ENCODE measurements around the gene CBX5.

The CBX5 gene

DNA sequence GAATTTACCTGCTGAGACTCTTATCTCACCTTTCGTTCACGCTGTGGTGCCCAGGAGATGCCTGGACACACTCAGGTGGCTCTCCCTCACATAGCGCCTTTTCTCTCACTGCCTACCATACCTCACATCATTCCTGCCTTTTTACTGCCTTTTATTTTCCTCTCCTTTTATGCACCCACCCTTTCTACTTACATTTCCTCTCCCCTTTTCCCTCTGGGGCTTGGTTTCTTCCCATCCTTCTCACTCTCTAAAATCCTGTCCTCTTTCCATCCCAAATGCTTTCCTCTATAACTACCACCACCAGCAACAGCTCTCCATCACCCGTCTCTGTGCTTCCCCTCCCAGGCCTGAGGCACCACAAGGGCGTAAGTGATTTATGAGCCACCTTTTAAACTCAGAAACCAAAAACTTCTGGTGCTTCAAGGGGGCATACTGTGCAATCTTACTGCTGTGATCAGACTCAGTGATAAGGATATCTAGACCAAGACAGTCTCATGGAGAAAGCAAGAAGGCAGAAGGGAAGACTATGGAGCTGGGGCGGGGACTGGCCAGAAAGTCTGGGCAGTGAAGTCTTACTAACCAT is 58.4 kb downstream of the CBX5 start:
- no peak for DNase-seq

DNA sequence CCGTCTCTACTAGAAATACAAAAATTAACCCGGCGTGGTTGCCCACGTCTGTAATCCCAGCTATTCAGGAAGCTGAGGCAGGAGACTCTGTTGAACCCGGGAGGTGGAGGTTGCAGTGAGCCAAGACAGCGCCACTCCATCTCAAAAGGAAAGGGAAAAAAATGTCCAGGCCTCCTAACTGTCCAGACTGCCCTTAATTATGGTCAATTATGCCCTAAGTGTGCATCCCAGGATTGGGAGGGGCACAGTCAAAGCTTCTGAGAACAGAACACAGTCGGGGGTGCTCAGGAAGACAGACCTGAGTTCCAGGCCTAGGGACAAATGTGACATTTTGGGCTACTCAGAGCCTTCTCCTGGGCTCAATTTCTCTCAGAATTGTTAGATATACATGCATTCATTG is 59.4 kb downstream of the CBX5 start:
- no peak for DNase-seq

DNA sequence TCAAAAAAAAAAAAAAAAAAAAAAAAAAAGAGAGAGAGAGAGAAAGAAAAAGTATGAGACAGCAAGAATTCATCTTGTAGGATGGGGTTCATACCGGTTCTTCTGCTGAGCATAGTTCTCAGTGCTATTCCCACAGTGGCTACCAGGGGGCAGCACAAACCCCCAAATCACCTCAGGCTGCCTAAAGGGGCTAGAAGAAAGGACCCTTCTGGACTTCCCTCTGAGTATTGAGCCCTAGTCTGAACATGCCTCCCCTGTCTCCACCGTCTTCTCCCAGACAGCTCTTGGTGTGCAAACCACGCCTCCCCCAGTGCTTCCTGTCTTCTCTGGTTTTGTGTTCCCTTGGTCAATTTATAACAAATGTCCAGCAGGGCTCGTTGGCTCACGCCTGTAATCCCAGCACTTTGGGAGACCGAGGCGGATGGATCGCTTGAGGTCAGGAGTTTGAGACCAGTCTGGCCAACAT is 59.8 kb downstream of the CBX5 start:
- peak; percentile 41 for DNase-seq

DNA sequence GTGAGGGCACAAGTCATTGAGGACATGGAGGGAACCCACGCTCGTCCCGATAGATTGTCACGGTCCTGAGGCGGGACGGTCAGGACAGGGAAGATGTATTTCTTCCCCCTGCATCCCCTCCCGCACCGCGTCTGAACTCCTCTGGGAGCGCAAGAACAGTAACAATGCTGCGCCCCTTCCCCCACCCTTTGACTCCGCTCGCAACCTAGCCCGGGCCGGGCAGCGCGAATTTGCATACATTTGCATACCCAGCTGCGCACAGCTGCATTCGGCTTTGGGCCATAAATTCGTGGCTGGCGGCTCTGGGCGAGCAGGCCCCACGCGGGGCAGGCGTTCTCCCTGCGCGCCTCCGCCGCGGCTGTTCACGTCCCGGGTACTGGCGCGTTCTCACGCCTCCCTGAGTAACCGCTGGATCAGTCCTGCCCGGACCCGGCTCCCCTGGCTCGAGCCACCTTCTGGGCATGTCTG is 62.1 kb downstream of the CBX5 start:
- DNase-seq, result no peak

DNA sequence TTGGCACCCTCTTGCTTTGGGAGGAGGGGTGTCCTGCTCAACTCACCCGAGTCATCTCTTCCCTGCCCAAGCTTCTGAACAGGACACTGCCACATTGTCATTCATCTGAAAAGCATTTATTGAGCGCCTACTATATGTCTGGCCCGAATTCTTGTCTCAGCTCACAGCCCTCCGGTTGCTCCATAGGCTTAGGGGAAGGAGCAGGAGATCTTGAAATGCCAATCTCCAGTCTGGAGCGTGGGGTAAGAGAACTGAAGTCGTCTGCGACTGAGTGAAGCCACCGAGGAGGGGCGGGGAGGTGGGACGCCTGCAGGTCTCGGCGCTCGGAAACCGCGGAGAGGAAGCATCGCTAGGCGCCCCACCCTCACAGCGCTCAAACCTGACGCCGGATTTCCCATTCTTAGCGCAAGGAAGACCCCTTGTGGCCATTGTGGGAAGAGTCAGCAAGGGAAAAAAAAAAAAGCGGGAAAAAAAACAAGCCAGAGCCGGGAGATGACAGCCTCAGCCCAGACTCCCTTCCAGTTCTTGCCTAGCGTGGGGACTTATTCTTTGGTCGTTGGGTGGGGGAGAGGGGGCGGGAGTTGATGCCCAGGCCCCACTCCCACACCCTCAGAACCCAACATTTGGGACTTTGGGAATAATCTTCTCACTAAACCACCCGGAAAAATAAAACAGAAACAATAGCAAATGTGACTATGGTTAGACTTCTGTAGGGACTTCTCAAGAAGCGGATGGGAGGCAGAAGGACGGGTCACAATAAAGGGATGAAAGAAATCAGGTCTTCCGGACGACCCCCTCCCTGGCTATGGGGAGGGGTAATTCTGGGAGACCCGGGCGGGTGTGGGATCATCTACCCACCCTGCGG is 62.9 kb downstream of the CBX5 start:
- DNase-seq, result peak; percentile 92

DNA sequence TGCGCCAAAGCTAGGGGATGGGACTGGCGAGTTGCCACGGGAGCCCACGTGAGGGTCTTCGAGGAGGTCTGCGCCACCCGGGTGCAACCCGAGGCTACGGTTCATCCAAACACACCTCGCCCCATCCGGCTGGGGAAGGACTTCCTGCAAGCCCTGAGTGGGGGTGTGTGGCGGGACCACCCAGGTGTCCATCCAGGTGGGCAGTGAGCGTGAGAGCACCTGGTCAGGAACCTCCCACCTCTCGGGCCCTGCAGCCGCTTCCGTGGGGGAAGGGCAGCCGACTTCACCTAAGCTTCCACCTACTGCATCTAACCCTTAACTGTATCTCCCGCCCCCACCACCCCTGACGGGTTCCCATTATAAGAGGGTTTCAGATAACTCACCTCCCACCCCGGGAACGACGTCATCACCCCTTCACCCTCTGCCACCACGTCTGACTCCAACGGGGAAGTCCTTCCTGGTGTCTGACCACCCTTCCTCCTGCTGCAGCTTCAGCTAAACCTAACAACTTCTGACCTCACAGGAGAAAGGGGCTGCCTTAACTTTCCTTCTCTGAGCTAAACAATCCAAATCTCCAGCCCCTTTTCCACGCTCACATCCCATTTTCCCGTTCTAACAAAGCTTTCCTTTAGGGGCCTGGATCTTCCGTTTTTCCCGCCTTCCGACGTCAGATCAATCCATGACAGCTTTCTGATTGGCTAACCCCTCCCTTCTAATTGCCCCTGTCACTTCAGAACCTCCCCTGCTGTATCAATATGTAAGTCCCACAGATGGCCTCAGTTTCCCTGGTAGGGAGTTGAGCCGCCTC is 63.7 kb downstream of the CBX5 start:
- DNase-seq, result peak; percentile 89

DNA sequence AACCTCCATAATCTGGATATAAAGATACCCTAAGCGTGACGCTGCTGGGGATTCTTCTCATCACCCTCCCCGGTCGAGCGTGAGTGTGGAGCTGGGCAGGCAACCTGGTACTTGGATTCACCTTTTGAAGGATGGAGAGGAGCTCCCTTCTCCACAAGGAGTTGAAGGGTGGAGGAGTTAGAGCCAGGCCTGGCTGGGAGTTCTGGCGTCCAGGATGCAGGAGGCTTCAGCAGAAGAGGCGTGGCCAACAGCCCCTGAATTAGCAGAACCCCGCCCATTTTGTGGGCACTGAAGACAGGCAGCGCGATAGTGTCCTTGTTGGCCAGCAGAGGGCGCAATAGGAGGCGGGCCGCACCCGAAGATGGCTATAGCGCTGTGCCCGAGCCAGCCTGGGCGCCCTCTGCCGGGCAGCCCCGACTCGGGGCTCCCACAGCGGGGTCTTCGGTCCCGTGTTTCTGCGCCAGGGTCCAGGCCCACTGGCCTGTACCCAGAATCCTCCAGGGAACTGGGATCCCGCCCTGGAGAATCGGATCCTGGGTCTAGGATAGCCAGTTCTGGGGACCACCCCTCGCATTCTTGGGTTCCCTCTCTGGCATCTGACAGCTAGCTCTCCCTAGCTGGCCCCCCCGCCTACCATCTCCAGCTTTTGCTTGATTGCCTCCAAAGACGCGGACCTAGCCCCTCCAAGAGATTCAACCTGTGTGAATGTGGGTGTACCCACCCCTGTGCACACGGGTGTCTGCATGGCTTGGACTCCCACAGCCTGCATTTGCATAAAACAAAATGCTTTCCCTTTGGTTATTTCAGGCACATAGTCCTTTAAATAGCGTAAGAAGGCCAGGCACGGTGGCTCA is 65.1 kb downstream of the CBX5 start:
- DNase-seq, result peak; percentile 95

DNA sequence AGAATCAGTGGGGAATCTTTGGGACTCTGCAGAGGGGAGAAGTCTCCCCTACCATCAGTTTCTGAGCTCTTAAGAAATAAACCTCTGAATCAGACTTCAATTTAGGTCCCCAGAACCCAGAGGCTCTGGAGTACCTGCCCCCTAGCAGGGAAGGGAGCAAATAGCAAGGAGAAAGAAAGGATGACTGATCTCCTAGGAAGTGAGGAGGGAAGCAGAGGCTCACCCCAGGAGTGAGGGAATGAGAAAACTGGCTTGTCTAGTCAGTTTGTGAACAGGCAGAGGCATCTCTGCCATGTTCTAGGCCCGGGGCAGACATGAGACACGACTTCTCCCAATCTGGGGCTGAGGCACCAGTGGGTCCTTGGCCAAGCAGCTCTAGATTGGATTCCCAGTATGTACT is 66.8 kb downstream of the CBX5 start:
- DNase-seq, result no peak

DNA sequence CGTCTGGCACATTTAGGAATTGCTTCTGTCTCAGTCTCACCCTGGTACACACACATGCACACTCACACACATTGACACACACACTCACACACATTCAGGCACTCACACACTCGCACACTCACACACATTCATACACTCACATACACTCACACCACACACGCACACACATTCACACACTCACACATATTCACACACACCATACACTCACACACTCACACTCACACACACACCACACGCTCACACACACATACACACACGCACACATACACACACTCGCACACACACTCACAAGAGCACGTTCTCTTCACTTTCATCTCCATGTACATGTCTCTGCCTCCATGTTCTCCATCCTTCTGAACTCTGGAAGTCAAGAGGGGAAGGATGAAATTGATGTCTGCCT is 68.0 kb downstream of the CBX5 start:
- no peak for DNase-seq

DNA sequence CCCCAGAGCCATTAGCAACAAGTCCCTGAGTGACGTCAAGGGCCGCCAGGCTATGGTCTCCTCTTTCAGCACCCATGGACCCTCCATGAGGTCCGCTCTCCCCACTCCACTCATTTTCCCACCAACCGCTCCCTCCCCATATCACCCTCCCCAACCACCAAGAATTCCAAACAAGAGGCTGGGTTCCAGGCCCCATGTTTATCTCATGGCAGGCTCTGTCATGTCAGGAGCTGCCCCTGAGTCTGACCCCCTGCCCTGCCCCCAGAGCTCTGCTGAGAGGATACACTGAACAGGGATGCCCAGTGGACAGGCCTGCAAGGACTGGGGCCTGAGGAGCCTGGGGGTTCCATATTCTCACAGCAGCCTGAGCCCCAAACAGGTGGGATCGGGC is 69.5 kb downstream of the CBX5 start:
- DNase-seq, result no peak

DNA sequence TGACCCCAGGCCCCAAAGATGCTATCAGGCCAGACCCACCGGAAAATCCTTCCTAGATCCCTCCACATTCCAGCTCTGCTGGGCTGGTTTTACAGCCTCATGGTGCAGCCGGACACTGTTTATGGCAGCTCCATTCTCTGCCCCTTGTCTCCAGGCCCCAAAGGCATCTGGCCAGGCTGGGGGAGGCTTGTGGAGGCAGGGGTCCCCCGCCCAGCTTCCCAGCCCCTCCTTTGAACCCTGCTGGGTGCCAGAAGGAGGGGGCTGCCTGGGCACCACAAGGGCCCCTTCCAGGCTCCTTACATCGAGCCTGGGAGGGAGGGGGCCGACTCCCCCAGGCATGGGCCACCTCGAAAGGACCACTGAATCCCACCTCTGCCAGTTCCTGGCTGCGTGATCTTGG is 71.3 kb downstream of the CBX5 start:
- no peak for DNase-seq

DNA sequence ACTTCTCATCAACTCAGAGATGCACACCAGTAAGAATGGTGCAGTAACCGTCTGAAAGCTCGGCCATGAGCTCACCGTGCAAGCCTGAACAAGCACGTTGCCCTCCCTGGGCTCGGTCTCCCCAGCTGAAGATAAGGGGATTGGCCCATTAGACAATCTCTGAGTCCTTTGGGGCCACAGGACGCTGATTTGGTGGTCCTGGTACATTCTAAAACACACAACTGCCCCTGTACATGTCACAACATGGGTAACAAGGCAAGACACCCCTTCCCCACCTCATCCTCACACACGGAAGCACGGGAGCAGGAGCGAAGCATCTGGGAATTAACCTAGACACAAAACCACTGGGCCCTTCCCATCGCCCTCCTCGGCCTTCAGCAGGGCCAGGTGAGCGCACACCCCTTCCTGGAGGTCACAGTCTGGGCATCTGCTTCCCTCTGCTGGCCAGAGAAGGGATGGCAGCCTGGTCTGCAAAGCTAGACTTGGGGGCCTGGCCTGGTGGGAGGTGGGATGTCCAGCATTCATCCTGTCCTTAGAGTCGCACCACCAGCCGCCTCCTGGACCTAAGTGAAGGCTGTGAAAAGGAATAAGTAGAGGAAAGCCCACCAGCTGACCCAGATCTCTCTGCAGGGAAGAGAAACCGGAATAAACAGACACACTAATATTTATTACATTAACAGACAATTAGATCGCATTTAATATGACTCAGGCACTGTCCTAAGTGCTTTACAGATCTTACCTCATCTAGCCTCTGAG is 72.2 kb downstream of the CBX5 start:
- peak; percentile 64 for DNase-seq

DNA sequence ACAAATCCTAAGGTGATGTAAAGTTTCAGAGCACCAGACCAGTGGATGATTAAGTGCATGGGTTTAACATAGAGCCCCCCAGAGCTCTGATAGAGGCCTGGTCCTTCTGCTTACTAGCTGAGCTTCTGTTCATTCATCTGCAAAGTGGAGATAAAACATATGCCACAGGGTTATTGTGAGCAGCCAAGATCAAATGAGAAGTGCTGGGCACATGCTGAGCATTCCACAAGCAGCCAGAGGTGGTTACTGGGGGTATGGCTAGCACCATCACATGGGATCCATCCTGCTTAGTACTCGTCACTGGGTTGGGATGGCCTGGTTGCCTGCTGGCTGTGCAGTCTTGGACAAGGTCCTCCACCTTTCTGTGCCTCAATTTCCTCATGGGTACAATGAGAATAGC is 73.1 kb downstream of the CBX5 start:
- no peak for DNase-seq

DNA sequence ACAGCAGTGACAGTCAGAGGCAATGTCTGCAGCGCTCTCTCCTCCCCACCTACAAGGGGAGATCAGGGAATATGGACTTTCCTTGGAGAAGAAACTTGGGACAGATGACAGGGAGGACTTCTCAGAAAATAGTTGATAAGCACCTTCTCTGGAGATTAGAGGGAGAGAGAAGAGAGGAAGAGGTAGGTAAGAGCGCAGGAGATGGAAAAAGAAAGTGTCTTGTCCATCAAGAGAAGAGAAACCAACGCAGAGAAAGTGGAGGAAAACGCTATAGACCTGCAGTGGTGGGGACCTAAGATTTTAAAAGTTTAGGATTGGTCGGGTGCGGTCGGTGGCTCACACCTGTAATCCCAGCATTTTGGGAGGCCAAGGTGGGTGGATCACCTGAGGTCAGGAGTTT is 75.6 kb downstream of the CBX5 start:
- DNase-seq, result no peak

DNA sequence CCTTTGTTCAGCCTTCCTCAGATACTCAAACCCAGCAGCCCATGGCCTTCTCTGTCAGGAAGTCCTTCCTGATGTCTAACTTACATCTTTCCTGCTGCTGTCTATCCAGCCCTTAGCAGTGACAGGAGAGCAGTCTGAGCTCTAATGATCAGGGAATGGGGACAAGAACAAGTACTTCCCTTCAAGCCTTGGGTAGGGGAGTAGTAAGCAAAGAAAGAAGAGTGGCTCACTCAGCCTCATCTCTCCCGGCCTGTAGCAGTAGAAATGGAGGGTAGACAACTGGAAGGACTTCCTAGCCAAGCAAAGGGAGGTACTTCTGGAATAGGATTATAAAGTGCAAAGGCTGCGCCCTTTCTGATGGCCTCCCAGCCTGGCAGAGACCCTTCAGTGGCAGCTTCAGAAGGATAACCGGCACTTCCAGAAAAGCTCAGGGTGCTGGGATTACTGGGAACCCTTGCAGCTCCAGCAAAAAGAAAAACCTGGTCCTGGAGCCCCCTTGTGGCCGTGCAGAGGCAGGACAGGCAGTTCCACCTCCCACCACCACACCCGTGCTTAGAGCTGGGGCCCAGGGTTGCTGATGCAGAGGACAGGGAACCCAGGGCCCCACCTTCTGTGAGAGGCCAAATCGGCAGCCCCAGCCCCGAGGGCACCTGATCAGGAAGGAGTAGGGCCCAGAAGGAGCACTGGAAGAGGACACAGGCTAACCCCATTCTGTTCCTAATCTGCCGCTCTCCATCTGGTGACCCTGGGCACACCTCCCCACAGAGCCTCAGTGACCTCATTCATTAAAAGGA is 78.7 kb downstream of the CBX5 start:
- peak; percentile 37 for DNase-seq

DNA sequence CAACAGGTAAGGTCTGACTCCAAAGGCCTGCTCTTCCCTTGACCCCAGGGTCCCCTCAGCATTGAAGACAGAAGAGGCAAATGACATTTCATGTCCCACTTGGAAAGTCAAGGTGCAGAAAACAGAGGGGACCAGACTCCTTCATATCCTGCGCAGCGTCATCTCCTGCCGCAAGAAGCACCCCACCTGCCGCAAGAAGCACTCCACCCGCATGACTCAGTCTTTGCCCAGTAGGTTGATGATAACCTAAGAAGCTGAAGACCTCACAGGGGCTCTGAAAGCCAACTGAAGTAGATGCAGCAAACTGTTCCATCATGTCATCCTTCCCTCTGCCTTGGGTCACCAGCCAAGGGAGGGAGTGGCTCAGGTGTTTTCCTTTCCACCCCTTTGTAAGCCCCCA is 79.5 kb downstream of the CBX5 start:
- DNase-seq, result no peak

DNA sequence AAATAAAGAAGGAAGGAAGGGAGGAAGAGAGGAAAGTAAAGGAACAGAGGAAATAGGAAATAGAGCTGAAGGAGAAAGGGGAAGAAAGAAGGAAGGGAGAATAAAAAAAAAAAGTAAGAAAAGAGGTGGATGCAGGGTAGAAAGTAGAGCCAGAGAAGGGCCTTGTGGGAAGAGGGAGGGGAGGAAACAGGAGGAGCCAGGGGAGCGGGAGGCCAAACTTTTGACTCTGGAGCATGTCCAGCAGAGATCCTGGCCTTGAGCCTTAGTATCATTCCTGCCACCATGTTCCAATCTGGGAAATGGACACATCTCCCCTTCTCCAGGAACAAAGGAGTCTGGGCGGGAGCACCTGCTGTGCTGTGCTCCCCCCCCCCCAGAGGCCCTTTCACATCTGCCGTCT is 80.0 kb downstream of the CBX5 start:
- DNase-seq, result no peak

DNA sequence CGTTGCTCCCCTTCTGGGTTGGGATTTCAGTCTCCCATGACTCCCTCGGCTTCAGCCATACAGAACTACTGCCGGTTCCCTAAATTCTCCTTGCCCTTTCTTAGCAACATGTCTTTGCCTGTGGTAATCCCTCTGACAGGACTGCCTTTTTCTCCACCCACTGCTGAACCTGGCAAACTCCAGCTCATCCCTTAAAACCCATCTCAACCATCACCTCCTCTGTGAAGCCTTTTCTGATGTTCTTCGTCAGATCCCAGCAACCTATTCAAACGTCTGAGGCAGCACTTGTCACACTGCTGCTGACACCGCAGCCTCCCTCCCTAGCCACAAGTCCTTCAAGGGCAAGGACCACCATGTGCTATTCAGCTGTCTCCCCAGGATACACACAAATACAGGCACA is 80.9 kb downstream of the CBX5 start:
- DNase-seq, result no peak

DNA sequence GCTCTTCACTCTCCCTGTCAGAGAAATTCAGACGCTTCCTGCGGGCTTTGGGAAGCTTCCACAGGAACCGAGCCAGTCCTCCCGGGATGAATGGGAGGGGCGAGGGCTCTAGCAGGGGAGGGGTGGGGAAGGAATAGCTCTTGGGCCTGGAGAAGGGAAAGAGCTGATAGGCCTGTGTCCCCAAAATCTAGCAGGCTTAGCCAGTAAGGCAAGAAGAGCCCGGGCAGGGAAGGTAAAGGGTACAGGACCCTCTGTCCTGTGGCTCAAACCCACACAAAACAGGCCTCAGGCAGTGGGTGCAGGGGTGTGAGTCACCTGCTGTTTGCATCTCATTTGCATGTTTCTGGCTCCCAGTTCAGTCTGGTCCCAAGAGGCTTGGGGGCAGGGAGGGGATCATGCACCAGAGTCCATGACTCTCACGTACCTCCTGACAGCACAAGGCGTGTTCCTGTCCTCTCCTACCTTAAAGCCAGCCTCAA is 82.5 kb downstream of the CBX5 start:
- DNase-seq, result no peak

DNA sequence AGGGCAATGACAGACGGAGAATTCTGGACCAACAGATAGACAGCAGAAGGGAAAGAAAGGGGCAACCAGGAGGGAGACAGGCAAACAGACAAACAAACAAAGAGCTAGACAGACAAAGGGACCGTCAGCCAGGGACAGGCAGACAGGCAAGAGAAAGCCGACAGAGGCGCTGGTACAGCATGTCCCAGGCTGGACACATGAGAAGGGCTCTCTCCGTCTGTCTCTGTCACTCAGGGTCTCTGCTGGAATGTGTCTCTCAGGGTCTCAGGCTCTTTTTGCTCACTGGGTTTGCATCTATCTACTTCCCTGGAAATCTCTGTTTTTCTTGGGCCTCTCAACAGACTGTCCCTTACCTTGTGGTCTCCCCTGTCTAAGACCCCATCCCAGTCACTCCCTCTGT is 82.9 kb downstream of the CBX5 start:
- DNase-seq, result no peak

DNA sequence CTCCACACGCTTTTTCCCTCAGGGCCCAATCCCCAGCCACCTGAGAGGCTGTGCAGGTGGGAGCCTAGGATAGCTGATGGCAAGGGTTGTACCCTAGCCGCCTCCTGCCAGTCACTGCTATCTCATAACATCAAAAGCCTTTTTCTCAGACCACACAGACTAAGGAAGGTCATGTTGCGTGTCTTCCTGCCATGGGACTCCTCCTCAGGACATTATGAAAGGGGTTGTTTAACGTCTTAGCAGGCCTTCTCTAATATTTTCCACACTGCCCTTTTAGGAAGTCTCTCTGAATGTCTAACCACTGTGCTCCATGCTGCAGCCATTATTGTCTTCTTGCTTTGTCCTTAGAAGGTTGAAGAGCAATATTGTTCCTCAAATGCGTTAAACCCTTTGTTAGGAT is 83.5 kb downstream of the CBX5 start:
- no peak for DNase-seq

All from NCI-H2029 (cell line).